ENCODE results near the gene TCF12.
A peak's percentile ranks its signal among the peaks of the same experiment; 100 is the strongest.

The TCF12 gene

GRCh38 chr15:57272771-57273357, 354.4 kb downstream of the TCF12 start:
- no peak for DNase-seq

DNA sequence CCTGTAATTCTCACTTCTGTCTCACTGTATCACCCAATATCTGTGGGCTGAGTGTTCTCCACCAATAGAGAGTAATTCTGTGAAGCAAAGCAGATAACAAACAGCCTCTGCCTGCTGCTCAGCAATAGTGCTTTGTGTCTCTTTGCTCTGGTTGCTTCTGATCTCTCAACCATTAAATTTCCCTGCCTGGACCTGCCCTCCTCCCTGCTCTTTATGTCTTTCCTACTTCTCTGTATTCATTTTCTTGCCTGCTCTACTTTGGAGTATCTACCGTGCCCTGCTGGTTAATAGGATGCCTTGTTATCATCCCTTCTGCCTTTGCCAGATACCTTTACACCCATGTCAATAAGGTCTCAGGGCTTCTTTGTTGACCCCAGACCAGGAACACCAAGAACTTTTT, 355.0 kb downstream of the TCF12 start:
- DNase-seq, result no peak

- no peak for DNase-seq
Measured at GRCh38 chr15:57278439-57278838, 360.0 kb downstream of the TCF12 start.

DNA sequence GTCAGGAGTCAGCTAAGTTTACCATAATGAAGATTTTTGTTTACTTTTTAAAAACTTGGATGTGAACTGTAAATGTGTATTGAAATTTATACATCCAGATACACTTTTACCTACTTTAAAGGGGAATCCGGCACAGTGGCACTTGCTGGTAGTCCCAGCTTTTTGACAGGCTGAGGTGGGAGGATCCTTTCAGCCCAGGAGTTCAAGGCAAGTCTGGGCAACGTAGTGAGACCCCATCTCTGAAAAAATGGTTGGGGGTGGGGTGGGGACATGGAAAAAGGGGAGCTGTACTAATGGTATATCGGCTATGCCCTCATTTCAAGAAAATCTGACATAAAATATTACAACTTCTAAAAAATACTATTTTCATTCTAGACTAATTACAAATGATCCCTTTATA, 362.0 kb downstream of the TCF12 start:
- no peak for DNase-seq

DNA sequence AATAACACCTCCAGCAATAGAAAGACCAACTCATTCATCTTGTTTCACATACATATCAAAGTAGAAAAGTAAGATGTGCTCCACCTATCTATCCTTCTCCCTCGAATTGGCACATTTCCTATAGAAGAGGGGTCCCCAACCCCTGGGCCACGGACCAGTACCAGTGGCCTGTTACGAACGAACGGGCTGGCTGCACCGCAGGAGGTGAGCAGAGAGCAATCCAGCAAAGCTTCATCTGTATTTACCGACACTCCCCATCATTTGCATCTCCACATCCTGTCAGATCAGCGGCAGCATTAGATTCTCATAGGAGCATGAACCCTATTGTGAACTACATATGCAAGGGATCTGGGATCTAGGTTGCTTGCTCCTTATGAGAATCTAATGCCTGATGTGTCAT, 362.9 kb downstream of the TCF12 start:
- DNase-seq, result no peak

GRCh38 chr15:57282686-57283085, 364.2 kb downstream of the TCF12 start:
- DNase-seq, result no peak

GRCh38 chr15:57283774-57284503, 365.5 kb downstream of the TCF12 start:
- no peak for DNase-seq

GRCh38 chr15:57284535-57284934, 366.1 kb downstream of the TCF12 start:
- DNase-seq, result no peak

GRCh38 chr15:57285386-57285785, 366.9 kb downstream of the TCF12 start:
- DNase-seq, result no peak

DNA sequence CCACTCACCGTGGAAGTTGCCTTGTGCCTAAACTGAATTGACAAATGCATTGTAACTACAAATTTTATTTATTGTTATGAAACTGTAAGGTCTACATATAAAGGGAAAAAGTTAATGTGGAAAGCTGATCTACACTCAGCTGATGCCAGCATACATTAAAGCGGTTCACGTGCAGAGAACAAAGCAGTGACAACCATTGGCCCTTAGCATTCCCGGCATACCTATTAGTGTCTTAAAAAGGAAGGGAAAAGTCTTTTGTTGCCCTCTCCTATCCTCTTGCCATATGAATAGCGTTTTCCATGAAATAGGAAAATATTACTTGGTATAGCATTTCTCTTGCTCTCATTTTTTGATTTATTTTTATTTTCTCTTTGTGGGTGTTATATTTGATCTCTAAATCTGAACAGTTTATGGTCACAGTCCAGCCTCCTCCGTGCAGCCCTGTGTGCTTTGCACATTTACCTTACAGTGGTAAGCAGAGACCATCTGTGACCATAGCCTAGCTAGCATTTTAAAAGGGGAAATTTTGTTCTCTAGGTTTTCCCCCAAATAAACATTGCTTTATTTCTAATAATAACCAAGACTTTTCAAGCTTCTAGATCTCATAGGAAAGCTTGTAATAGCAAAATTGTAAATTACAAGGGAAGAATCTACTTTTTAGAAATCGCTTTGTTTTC, 368.1 kb downstream of the TCF12 start:
- no peak for DNase-seq

DNA sequence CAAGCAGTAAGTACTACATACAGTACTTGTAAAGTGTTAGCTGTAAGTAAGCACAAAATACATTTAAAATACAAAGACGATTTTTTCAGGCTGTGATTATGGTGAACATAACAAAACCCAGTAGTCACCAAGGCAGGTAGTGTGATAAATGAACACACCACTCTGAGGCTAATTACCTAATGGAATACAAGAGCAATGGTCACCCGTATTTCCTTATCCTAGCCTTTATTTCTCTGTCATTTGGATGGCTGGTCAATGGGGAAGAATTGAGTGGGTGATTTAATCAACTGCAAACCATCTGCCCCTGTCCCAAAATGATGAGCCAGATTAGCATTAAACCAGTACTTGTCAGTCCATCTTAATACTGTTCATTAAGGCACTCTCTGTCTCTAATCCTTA, 368.7 kb downstream of the TCF12 start:
- DNase-seq, result no peak

DNA sequence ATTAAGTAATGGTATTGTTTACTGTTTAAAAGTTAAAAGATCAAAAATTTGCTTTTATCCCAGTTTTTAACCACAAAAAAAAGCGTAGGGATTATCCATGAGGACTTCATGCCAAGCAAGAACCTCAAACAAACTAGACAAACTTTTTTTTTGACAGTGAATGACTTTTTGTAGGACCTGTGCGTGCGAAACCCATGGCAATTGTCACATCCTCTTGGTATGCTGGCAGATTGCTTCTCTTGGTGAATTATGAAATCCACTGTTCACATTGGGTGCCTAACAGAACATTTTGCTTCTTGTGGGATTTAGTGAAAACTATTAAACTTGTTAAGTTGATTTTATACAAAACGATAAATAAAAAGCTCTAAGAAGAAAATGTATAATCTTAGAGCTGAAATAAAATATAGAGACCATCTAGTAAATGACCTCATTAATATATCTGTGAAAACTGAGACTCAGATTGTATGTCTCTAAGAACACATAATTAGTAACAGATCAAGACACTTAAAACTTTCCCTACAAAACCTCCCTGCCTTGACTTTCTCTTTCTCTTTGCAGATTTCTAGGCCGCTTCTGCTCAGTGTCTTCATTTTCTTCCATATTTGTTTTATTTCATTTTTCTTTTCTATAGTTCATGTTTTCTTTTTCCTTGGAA, 370.6 kb downstream of the TCF12 start:
- no peak for DNase-seq

DNA sequence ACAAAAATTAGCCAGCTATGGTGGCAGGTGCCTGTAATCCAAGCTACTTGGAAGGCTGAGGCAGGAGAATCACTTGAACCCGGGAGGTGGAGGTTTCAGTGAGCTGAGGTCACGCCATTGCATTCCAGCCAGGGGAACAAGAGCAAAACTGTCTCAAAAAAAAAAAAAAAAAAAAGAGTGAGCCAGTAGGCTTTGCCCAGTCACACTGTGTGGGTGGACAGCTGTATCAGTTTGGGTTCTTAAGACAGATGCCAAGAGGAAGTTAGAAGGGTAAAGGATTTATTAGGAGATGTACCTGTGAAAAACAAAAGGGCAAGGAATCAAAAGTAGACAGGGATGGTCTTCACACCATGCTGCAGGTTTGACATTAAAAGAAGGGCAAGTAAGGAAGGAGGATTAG, 371.7 kb downstream of the TCF12 start:
- DNase-seq, result no peak

- no peak for DNase-seq
Measured at GRCh38 chr15:57290826-57291225, 372.4 kb downstream of the TCF12 start.

GRCh38 chr15:57296473-57297162, 378.2 kb downstream of the TCF12 start:
- no peak for DNase-seq

GRCh38 chr15:57297163-57297593, 378.7 kb downstream of the TCF12 start:
- no peak for DNase-seq

DNA sequence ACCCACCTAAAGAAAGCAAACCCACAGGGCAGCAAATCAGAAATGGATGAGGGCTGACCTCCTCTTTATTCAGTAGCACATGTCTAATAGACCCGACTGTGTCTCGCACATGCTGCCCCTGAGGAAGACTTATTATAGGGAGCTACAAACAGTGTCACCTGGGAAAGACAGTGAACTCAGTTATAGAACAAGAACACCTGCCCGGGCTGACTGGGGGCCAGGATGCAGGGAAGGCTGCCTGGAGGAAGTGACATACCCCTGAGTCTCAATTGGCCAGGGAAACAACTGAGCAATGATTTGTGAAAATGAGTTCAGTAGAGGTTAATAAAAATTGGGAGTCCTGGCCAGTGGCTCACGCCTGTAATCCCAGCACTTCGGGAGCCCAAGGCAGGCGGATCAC, 379.2 kb downstream of the TCF12 start:
- no peak for DNase-seq

- DNase-seq, result no peak
Measured at GRCh38 chr15:57298204-57298603, 379.8 kb downstream of the TCF12 start.

GRCh38 chr15:57298843-57299550, 380.6 kb downstream of the TCF12 start:
- peak; percentile 34 for DNase-seq

DNA sequence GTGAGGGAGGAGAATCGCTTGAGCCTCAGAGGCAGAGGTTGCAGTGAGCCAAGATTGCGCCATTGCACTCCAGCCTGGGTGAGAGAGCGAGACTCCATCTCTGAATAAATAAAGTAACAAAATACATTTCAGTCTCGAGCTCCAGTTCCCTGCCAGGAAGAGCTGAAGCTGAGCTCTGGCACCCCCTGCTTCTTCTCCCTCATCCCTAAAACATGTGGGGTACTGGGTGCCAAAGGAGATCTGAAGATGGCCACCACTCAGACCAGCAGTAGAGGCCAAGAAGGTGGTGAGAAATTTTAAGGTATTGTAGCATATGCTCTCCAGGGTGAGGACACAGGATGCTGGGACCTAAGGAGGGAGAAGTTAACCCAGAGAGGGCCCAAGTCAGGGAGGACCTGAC, 382.9 kb downstream of the TCF12 start:
- DNase-seq, result no peak

DNA sequence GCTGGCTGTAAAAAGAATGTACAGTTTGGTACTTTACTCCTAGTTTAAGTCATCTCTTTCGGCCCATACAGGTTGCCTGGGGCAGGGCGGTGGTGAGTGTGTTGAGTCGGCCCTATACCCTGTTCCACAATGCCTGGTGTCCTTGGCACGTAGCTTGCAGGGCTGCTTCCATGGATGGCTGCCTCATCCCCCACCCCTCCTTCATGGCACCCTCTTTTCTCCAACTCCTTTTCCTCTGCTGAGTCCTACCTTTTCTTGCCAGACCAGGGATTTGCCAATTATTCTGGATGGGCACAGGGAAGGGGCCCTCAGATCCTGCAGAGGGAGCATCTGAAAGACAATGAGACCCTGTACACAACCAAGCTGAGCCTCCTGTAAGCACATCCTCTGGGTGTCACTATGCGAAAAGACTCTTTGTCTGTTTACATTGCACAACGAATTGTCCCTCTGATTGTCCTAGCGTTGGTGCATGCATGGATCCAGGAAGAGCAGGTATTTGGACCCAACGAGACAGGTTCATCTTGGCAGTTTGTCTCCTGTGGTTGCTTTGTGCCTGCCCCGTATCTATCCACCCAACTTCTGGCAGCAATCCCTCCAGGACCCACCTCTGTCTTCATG, 384.3 kb downstream of the TCF12 start:
- no peak for DNase-seq

GRCh38 chr15:57305009-57305408, 386.6 kb downstream of the TCF12 start:
- no peak for DNase-seq

Measured in right hindlimb (tissue), 1 donor.